SK-N-SH treated with all-trans-retinoic acid at 6 μM for 48 hours (cell line): Measurements from ENCODE around the gene SYNE4.

Source experiments
- CSDC2 ChIP-seq: fragments of 250-450 bp; sonication (Bioruptor Pico); IDR thresholded peaks from 2 replicates; pipeline ENCODE4 v1.5.0; 2020; ENCODE audit warnings: mild to moderate bottlenecking, moderate library complexity
- PATZ1 ChIP-seq: fragments of 250-450 bp; sonication (Bioruptor Pico); IDR thresholded peaks from 2 replicates; pipeline ENCODE4 v1.8.0; 2020; ENCODE audit warnings: mild to moderate bottlenecking, moderate library complexity, borderline replicate concordance
- PPARA ChIP-seq: fragments of 250-450 bp; sonication (Bioruptor Pico); IDR thresholded peaks from 2 replicates; pipeline ENCODE4 v1.5.0; 2020; ENCODE audit warnings: mild to moderate bottlenecking, borderline replicate concordance
- RARB ChIP-seq: fragments of 250-450 bp; sonication (Bioruptor Pico); IDR thresholded peaks from 2 replicates; pipeline ENCODE4 v1.8.0; 2021; ENCODE audit warnings: mild to moderate bottlenecking, moderate library complexity
- TSHZ2 ChIP-seq: fragments of 250-450 bp; sonication (Bioruptor Pico); IDR thresholded peaks from 2 replicates; pipeline ENCODE4 v1.5.0; 2020; ENCODE audit warnings: mild to moderate bottlenecking, moderate library complexity
- ZFP3 ChIP-seq: fragments of 250-450 bp; sonication (Bioruptor Pico); IDR thresholded peaks from 2 replicates; pipeline ENCODE4 v1.5.0; 2020; ENCODE audit warnings: mild to moderate bottlenecking, moderate library complexity
- ZFP30 ChIP-seq: fragments of 450-650 bp; formaldehyde crosslinking; IDR thresholded peaks from 2 replicates; pipeline ENCODE4 v1.5.0; 2022; ENCODE audit warnings: mild to moderate bottlenecking, moderate library complexity
- ZNF565 ChIP-seq: fragments of 450-650 bp; formaldehyde crosslinking; conservative IDR thresholded peaks from 2 replicates; pipeline ENCODE4 v1.5.0; 2020; ENCODE audit warnings: low read depth, mild to moderate bottlenecking, moderate library complexity
- ZNF70 ChIP-seq: fragments of 450-650 bp; formaldehyde crosslinking; IDR thresholded peaks from 2 replicates; pipeline ENCODE4 v1.5.0; 2020; ENCODE audit warnings: mild to moderate bottlenecking, moderate library complexity

- TF ChIP-seq RARB (CRISPR knock-in tag) (no peak), ZNF565 (CRISPR knock-in tag) (no peak), PATZ1 (CRISPR knock-in tag) (no peak), TSHZ2 (CRISPR knock-in tag) (no peak), ZNF70 (CRISPR knock-in tag) (no peak), PPARA (CRISPR knock-in tag) (no peak), ZFP3 (CRISPR knock-in tag) (no peak), CSDC2 (no peak), ZFP30 (CRISPR knock-in tag) (no peak)
Measured at GRCh38 chr19:35977446-35978222, 31.0 kb downstream of the SYNE4 start.
